Fibroblast of lung (primary cell): ENCODE measurements around the gene SORBS1.

Experiments used
- EZH2 ChIP-seq: IDR thresholded peaks from 2 replicates; pipeline ENCODE4 v1.5.1; 2012; ENCODE audit warnings: low read length, control low read depth, mild to moderate bottlenecking; ENCODE audit errors: missing control alignments
- TF ChIP-seq, protein P1 (sequence below), 2 donors: IDR thresholded peaks in 1 of 2; conservative IDR thresholded peaks in 1 of 2; 1 replicate in 1 of 2; 2 replicates in 1 of 2; pipeline ENCODE4 v1.5.1; 2011 to 2012; ENCODE audit warnings: low read length in 2 of 2, control low read depth in 1 of 2, inconsistent platforms in 1 of 2, low read depth in 1 of 2, mild to moderate bottlenecking in 1 of 2

DNA sequence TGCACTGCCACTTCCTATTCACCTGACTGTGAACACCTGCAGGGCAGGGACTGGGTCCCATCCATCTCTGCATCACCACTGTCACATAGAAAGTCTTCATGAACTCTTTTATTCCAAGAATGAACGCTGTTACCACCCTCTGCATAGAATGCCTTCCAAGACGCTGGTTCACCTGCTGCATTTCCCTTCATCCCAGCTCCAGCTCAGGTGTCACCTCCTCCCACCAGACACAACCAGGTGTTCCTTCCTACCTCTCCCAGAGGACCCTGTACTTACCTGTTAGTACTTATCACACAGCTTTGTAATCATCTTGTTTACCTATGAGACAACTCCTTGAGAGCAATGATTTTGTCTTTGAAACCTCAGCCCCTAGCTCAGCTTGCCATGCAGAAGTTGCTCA, 31.1 kb downstream of the SORBS1 start:
- TF ChIP-seq, protein P1, sequence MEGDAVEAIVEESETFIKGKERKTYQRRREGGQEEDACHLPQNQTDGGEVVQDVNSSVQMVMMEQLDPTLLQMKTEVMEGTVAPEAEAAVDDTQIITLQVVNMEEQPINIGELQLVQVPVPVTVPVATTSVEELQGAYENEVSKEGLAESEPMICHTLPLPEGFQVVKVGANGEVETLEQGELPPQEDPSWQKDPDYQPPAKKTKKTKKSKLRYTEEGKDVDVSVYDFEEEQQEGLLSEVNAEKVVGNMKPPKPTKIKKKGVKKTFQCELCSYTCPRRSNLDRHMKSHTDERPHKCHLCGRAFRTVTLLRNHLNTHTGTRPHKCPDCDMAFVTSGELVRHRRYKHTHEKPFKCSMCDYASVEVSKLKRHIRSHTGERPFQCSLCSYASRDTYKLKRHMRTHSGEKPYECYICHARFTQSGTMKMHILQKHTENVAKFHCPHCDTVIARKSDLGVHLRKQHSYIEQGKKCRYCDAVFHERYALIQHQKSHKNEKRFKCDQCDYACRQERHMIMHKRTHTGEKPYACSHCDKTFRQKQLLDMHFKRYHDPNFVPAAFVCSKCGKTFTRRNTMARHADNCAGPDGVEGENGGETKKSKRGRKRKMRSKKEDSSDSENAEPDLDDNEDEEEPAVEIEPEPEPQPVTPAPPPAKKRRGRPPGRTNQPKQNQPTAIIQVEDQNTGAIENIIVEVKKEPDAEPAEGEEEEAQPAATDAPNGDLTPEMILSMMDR (conservative IDR thresholded peaks at IDR 0.05 in 1 of 2, IDR thresholded peaks at IDR 0.05 in 1 of 2; ENCODE audit: low read depth in 1 of 2, low read length in 2 of 2): no peak
- no peak for TF ChIP-seq EZH2
